Epidermal melanocyte (primary cell): ENCODE measurements around the gene PLCB3.
A peak's percentile ranks its signal among the peaks of the same experiment; 100 is the strongest.

ENCODE experiments used
- DNase-seq: peaks from one replicate; pipeline ENCODE4 v3.0.0; 2011; ENCODE audit warnings: low spot score; ENCODE audit not compliant: insufficient read length

The PLCB3 gene

DNA sequence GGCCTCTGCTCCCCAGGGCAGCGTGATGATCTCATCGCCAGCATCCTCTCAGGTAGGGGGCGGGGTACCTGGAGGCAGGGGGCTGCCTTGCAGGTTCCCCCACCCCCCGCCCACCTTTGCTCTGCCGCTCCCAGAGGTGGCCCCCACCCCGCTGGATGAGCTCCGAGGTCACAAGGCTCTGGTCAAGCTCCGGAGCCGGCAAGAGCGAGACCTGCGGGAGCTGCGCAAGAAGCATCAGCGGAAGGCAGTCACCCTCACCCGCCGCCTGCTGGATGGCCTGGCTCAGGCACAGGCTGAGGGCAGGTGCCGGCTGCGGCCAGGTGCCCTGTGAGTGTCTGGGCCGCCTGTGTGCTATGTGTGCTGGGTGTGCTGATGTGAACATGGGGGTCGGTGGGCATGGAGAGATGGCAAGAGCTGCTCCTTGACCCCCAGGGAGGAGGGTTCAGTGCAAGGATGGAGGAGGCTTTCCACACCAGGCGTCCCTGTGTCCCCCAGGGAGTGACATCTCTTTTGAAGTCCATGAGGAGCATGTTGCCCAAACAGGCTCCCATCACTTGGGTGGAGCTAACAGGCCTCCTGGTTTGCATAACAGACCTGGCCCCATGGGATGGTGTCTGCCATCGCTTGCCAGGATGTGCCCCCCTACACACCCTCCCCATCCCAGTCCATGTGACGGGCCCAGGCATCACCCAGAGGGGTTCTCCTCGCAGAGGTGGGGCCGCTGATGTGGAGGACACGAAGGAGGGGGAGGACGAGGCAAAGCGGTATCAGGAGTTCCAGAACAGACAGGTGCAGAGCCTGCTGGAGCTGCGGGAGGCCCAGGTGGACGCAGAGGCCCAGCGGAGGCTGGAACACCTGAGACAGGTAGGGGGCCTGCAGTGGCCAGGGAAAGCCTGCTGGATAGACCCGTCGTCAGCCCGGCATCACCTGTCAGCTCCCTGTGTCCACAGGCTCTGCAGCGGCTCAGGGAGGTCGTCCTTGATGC is 14.1 kb downstream of the PLCB3 start:
- no peak for DNase-seq

DNA sequence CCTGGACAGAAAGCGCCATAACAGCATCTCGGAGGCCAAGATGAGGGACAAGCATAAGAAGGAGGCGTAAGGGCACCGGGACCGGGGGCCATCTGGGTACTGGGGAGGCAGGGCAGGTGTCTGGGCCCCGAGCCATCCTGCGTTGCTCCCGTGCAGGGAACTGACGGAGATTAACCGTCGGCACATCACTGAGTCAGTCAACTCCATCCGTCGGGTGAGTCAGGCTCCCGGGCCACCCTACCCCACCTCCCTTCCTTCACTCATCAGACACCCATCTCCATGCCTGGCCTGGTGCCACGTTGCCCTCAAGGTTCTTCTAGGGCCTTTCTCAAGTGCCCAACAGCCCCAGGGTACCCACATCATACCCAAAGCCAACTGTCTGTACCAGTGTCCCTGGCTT is 15.0 kb downstream of the PLCB3 start:
- DNase-seq: no peak

DNA sequence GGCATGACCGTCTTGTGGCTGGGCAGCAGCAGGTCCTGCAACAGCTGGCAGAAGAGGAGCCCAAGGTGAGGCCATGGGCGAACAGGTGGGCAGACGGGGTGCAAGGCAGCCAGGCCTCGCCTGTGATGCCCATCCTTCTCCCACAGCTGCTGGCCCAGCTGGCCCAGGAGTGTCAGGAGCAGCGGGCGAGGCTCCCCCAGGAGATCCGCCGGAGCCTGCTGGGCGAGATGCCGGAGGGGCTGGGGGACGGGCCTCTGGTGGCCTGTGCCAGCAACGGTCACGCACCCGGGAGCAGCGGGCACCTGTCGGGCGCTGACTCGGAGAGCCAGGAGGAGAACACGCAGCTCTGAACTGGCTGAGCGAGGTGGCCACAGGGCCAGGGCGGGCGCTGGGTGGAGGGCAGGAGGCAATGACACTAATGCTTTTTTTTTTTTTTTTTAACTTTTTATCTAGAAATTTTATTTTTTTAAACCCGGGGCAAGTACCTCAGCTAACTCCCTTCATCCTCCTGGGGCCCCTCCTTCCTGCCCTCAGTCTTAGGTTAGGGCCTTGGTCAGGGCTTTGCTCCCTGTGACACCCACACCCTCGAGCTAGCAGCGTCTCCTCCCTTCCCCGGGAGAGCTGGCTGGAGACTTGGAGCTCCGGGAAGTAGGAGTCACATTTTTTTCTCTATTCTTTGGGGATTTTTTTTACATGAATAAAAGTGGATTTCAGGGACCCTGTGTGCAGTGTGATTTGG is 16.0 kb downstream of the PLCB3 start:
- no peak for DNase-seq

- DNase-seq: no peak
These were observed 16.9 kb downstream of the PLCB3 start for GRCh38 chr11:64268025-64268892.

DNA sequence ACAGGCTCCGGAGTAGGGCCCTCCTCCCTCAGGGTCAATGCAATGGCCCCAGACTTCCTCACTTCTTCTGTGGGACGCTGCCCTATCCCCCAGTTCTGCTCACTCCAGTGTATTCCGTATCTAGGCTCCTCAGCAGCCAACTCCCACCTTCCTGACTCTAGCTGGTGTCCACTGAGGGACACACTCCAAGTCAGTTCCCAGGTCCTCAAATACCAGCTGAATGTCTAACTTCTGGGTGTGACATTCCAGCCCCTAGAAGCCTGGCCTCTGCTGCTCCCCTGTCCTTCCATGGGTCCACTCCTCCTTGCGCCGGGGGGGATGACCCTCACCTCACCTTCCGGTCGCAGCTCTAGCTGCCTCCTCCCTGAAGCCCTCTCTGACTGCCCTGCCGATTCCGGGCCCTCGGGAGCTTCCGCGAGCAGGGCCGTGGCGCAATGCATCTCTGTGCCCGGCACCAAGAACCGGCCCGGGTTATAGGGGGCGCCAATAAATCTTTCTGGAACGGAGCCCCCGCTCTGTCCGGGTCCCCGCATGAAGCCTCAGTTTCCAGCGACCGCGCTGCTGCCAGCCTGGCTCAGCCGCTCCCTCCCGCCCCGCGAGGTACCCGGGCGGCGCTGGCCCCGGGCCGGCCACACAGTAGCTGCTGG is 17.7 kb downstream of the PLCB3 start:
- no peak for DNase-seq

DNA sequence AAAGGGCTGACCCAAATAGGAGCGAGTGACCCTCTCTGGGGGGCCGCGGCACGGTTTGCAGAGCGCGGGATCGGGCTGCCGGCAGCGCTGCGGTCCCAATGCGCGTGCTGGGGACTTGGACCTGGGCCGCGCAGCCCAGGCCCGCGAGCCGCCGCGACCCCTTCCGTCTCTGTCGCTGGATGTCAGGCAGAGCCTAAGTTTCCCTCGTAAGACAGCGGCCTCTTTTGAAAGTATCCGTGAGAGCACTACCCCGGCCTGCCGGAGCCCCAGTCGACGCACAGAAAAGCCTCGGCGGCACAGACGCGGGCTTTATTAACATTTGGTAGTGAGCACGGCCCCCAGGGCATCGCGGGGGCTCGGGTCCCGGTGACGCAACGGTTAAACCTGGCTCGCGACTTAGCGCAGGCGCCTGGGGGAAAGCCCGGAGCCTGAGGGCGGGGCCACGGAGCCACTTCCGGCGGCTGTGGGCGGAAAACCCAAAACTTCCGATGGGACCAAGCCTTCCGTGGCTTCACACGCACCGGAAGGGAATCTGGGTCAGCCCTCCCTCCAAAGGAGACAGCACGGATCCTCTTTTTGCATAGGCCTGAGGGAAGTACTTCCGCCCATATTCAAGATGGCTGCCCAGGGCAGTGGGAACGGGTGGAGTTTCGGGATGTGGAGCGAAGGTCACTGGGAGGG is 18.4 kb downstream of the PLCB3 start:
- peak; percentile 78 for DNase-seq

DNA sequence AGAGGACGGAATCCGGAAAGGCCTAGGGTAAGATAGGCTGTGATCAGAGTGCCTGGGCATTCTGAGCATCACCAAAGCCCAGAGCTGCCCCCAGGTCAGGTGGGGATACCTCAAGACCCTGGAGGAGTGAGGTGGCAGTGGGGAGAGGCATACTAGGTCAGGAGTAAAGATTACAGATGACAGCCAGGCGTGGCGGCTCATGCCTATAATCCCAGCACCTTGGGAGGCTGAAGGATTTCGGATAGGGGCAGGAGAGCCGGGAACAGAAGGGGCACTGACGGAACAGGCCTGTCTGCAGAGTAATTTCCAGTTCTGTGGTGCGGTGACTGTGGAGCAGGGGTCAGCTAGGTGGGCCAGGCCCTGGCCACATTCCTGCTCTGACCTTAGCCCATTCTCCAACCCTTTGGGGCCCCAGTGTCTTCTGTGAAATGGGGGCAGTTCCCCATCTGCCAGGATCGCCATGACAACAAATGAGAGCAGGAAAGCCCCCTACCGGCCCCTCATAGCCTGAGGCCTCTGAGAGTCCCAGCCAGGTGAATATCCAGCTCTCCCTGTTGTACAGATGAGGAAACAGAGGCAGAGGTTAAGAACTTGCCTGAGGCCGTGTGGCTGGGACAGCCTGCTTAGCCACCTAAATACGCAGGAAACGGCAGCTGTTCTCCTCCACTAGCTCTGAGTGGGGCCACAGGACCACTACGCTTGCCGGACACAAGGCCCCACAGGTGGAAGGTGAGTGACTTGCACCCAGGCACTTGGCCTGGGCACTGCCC is 23.9 kb downstream of the PLCB3 start:
- DNase-seq: no peak

DNA sequence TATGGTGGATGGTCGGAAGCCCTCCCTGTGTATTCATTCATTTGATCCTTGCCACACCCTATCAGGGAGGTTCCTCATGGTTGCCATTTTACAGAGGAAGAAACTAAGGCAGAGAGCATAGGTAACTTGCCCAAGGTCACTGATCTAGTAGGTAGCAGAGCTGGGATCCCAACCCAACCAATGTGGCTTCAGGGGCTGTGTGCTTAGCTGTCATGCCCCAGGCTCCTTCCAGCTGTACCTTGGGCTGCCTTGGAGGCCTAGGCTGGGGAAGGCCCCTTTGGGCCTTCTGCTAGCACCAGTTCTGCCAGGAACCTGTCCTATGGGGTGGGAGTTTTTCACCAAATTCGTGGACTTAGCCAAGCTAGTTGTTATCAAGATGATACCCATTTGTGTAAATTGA is 24.5 kb downstream of the PLCB3 start:
- DNase-seq: no peak

DNA sequence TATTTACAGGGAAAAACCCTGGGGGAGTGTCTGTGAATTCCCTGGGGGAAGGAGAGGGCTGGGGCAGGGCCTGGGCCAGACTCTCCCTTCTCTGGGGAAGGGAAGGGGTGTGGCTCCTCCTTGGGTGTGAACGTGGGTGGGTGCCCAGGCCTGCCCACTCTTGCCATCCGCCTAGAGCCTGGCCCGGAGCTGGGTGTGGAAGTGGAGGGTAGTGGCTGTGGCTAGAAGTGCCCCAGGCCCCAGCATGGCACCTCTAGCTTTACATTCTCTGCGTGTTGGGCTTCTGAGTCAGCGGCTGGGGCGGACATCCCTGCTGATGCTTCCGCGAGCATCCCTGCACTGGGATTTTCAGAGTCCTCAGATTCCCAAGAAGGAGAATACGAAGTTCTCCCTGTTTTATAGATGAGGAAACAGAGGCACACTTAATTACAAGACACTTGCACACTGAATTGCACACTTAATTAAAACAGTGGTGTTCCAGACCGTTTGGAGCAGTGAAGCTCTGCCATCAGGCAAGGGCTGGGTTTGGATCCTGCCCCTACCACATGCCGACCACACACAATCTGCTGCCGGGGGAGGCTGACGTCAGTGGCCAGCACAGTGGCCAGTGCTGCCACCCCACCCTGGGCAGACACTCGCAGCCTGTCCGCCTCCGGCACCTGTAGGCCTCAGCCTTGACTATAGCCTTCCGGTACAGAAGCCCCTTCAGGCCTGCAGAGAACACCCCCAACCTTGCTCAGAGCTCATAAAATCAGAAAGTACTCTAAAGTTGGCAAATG is 25.5 kb downstream of the PLCB3 start:
- DNase-seq: no peak

GRCh38 chr11:64278576-64279190 is 27.4 kb downstream of the PLCB3 start:
- no peak for DNase-seq

GRCh38 chr11:64281957-64282770 is 30.8 kb downstream of the PLCB3 start:
- no peak for DNase-seq

DNA sequence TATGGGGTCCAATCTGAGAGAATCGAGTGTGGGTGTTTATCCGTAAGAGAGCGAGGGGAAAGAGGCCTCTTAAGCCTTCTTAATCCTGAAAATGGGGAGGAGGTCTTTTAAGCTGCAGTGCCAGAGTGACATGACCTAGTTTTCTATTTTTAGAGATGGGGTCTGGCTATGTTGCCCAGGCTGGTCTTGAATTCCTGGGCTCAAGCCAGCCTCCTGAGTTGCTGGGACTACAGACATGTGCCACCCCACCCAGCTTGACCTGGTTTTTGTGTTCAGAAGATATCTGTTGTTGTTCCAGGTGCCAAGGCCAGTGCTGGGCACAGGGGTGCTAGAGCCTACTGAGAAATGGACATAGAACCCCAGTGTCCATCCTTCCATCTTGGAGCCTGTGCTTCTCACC is 31.8 kb downstream of the PLCB3 start:
- no peak for DNase-seq

DNA sequence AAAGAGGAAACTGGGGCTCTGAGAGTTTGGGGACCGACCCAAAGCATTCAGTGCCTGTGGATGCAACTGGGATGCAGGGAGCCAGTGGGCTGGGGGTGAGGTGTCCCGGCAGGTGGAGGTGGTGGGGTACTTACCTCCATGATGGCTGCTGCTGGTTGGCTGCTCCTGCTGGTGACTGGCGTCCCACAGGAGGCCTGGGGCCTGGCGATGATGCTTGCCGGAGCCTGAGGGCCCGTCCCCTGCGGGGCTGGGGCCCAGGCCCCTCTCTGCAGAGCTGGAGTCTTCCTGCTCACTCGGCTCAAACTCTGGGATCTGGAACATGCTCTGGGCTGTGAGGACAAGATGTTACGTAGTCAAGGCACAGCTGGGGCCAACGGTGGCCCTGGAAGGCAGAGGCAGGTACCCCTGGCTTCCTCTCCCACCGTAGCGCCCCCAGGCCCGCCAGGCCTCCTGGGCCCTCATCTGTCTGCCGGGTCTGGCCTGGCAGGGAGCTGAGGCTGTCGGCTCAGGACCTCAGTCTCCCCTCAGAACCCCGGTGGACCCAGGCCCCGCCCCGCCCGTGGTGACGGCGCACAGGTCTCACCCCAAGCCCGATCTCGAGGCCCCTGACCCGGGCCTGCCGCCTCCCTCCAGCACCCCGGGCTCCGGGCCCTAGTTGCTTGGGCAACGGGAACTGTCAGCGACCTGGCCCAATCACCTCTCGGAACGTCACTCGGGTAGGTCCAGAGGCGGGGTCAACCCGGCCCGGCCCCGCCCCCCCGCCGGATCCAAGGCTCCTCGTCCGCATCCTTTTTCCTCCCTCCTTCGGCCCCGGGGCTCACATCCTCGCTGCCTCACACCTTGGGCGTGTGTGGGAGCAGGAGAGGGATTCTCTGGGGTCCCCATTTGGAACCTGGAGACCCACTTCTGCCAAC is 33.0 kb downstream of the PLCB3 start, which contains the start of gene BAD:
BAD (minus strand) TSS at position 618 of the 914 bp plus-strand sequence; CDS start at position 321, 297 bp downstream.
- peak; percentile 99 for DNase-seq

GRCh38 chr11:64284962-64285884 is 33.9 kb downstream of the PLCB3 start, which contains the start of gene GPR137:
Gene GPR137, plus strand, starts transcription at chr11:64285848. Its CDS starts 677 bp downstream, at chr11:64286525.
- peak; percentile 88 for DNase-seq
